Measurements from ENCODE around the gene MRPL27. TPM values are rescaled to one million over a fixed set of nuclear protein-coding genes. Genes with fewer than 3 reads are reported as not detected.

The MRPL27 gene
- total RNA-seq, 4 donors from 2014 or later = 33.6 to 58.8 (median 48.1) TPM

DNA sequence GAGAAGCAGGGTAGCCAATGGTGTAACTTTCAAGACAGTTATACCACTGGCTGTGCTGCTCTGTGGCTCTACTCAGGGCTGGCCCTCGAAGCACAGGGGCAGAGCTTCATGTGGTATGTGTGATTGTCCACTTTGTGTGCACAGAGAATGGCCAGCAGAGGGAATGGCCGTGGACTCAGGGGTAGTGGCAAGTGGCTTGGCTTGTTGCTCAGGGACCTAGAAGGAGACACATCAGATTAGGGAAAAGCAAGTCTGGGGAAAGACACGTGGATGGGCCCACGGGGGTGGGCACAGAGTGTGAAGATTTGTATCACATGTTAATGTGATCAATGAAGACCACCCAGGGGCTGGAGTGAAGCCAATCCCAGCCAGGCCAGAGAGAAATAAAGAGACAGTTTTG lies 47.1 kb downstream of the MRPL27 start:
- Histone ChIP-seq H3K4me1 (no peaks in the 10 kb centered on the region), H3K4me3 (no peak overlapping the region), H3K36me3 (no peaks in the 10 kb centered on the region), H3K27me3 (peaks cover 0 to 5% (median 0%) of the 10 kb centered on the region in 4 donors), H3K9me3 (no peaks in the 10 kb centered on the region), H3K27ac (replicated peaks in 1 of 4) (no peak overlapping the region)
- intact Hi-C loops (cut with DNase I) = no loop called here
- 56% methylated on average over 4 of the region's 4 CpGs for WGBS
- no peak for DNase-seq (ENCODE audit: extremely low spot score)
- TF ChIP-seq POLR2A (IDR thresholded peaks at IDR 0.05; ENCODE audit: low read depth) (no peak), POLR2AphosphoS5 (IDR thresholded peaks at IDR 0.05) (no peak), EP300 (IDR thresholded peaks at IDR 0.05) (no peak)
- TF ChIP-seq, protein P1, sequence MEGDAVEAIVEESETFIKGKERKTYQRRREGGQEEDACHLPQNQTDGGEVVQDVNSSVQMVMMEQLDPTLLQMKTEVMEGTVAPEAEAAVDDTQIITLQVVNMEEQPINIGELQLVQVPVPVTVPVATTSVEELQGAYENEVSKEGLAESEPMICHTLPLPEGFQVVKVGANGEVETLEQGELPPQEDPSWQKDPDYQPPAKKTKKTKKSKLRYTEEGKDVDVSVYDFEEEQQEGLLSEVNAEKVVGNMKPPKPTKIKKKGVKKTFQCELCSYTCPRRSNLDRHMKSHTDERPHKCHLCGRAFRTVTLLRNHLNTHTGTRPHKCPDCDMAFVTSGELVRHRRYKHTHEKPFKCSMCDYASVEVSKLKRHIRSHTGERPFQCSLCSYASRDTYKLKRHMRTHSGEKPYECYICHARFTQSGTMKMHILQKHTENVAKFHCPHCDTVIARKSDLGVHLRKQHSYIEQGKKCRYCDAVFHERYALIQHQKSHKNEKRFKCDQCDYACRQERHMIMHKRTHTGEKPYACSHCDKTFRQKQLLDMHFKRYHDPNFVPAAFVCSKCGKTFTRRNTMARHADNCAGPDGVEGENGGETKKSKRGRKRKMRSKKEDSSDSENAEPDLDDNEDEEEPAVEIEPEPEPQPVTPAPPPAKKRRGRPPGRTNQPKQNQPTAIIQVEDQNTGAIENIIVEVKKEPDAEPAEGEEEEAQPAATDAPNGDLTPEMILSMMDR (IDR thresholded peaks at IDR 0.05) = no peak

DNA sequence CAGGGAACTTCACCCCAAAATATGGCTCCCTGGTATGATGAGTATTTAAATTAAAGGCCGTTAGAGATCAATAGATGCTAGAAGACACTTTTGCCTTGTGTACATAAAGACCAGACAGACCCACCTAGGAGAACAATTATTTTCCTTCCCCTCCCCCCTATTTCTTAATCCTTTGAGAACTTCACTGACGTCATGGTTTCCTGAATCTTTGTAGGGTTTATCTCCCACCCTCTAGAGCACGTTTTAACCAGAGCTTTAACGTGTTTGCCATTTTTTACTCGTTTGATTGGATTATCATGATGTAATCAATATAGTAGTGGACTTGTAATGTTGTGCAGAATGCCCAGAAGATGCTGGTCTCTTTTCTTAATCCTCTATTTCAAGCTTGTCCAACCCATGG lies 49.9 kb downstream of the MRPL27 start:
- Histone ChIP-seq H3K27me3 (no peaks in the 10 kb centered on the region), H3K9me3 (no peaks in the 10 kb centered on the region), H3K27ac (replicated peaks in 1 of 4) (no peak overlapping the region), H3K4me3 (no peak overlapping the region), H3K36me3 (no peaks in the 10 kb centered on the region), H3K4me1 (peaks cover 0 to 8% (median 0%) of the 10 kb centered on the region in 4 donors)
- no peak for DNase-seq (ENCODE audit: extremely low spot score)
- TF ChIP-seq, protein P1 (IDR thresholded peaks at IDR 0.05) = no peak
- TF ChIP-seq EP300 (IDR thresholded peaks at IDR 0.05) (no peak), POLR2A (IDR thresholded peaks at IDR 0.05; ENCODE audit: low read depth) (no peak), POLR2AphosphoS5 (IDR thresholded peaks at IDR 0.05) (no peak)
- 75% methylated on average over 5 of the region's 5 CpGs for WGBS
- intact Hi-C loops (cut with DNase I) = no loop called here

DNA sequence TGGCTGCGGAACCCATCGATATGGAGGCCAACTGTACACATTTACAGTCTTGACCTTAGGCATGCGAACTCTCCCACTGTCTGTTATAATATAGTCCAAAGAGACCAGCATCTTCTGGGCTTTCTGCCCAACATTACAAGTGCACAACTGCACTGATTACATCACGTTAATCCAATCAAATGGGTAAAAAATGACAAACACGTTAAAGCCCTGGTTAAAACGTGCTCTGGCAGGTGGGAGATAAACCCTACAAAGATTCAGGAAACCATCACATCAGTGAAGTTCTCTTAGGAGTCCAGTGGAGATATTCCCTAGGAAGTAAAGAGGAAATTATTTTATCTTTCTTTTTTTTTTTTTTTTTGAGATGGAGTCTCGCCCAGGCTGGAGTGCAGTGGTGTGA lies 50.7 kb downstream of the MRPL27 start:
- intact Hi-C loops (cut with DNase I) = no loop called here

DNA sequence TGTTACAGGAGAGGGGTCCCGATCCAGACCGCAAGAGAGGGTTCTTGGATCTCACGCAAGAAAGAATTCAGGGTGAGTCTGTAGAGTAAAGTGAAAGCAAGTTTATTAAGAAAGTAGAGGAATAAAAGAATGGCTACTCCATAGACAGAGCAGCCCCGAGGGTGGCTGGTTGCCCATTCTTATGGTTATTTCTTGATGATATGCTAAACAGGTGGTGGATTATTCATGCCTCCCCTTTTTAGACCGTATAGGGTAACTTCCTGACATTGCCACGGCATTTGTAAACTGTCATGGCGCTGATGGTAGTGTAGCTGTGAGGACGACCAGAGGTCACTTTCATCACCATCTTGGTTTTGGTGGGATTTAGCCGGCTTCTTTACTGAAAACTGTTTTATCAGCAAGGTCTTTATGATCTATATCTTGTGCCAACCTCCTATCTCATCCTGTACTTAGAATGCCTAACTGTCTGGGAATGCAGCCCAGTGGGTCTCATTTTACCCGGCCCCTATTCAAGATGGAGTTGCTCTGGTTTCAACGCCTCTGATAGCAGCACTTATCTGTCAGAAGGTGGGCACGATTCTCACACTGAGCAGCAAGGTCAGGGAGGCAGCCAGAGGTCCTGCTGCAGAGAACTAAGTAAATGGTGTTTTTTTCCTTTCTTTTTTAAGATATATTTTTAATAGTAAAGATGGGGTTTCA lies 53.5 kb downstream of the MRPL27 start:
- 85% methylated on average over 12 of the region's 12 CpGs for WGBS
- Histone ChIP-seq H3K4me1 (peaks cover 0 to 8% (median 0%) of the 10 kb centered on the region in 4 donors), H3K27ac (replicated peaks in 1 of 4) (no peak overlapping the region), H3K27me3 (no peaks in the 10 kb centered on the region), H3K9me3 (no peaks in the 10 kb centered on the region), H3K4me3 (no peak overlapping the region), H3K36me3 (no peaks in the 10 kb centered on the region)
- TF ChIP-seq POLR2A (IDR thresholded peaks at IDR 0.05; ENCODE audit: low read depth) = no peak
- TF ChIP-seq, protein P1 (IDR thresholded peaks at IDR 0.05) = no peak
- TF ChIP-seq EP300 (IDR thresholded peaks at IDR 0.05) = no peak
- no peak for TF ChIP-seq POLR2AphosphoS5 (IDR thresholded peaks at IDR 0.05)
- intact Hi-C loops (cut with DNase I) = no loop called here
- no peak for DNase-seq (ENCODE audit: extremely low spot score)

More for the DNA sequence above, 50.7 kb downstream of the MRPL27 start:
- Histone ChIP-seq H3K4me1 (peaks cover 0 to 8% (median 0%) of the 10 kb centered on the region in 4 donors), H3K4me3 (no peak overlapping the region), H3K9me3 (no peaks in the 10 kb centered on the region), H3K27ac (replicated peaks in 1 of 4) (no peak overlapping the region), H3K27me3 (no peaks in the 10 kb centered on the region), H3K36me3 (no peaks in the 10 kb centered on the region)
- TF ChIP-seq POLR2AphosphoS5 (IDR thresholded peaks at IDR 0.05) (no peak), POLR2A (IDR thresholded peaks at IDR 0.05; ENCODE audit: low read depth) (no peak)
- TF ChIP-seq, protein P1 (IDR thresholded peaks at IDR 0.05) = no peak
- no peak for DNase-seq (ENCODE audit: extremely low spot score)
- 60% methylated on average over 7 of the region's 7 CpGs for WGBS

Data from esophagus muscularis mucosa (tissue), 4 donors.